Ectodermal cell (in vitro differentiated cells): ENCODE data around the gene CELA3B. TPM values are rescaled to one million over a fixed set of nuclear protein-coding genes. Genes with fewer than 3 reads are reported as not detected.
"Not testable (repeated sequence)": the region's sequence is repeated elsewhere in the genome, so short reads cannot be mapped to it uniquely, and the experiment has no call there.

Experiments used
- H3K27ac ChIP-seq: 2 replicates; pipeline ENCODE4 v1.7.0; 2013; ENCODE audit warnings: mild to moderate bottlenecking, low read depth, low read length; ENCODE audit not compliant: insufficient read depth, poor library complexity, severe bottlenecking
- H3K27me3 ChIP-seq: 2 replicates; pipeline ENCODE4 v1.7.0; 2013; ENCODE audit warnings: mild to moderate bottlenecking, low read length; ENCODE audit not compliant: insufficient read depth, control insufficient read depth, poor library complexity, severe bottlenecking
- H3K36me3 ChIP-seq: one replicate; pipeline ENCODE4 v1.7.0; 2013; ENCODE audit warnings: low read length; ENCODE audit not compliant: control insufficient read depth, insufficient read depth
- H3K4me1 ChIP-seq: one replicate; pipeline ENCODE4 v1.7.0; 2013; ENCODE audit warnings: low read length; ENCODE audit not compliant: control insufficient read depth, insufficient read depth
- H3K4me3 ChIP-seq: 2 replicates; pipeline ENCODE4 v1.7.0; 2013; ENCODE audit warnings: low read depth, low read length, control low read depth; ENCODE audit not compliant: insufficient read depth
- H3K9me3 ChIP-seq: 2 replicates; pipeline ENCODE4 v1.7.0; 2013; ENCODE audit warnings: mild to moderate bottlenecking, low read length, moderate library complexity; ENCODE audit not compliant: control insufficient read depth
- WGBS, 2 experiments: methylation state at CpG; one replicate each; pipeline ENCODE4 v1.1.7; 2013; ENCODE audit warnings: missing lambda C conversion rate in 2 of 2; 5-methylcytosine and 5-hydroxymethylcytosine counted together
- polyA plus RNA-seq, 4 experiments: library from polyadenylated mRNA; stranded (reverse); fragments of 50-300 nt; gene quantifications; one replicate each; pipeline ENCODE4 v1.2.3, GENCODE V29; 2013

The CELA3B gene, protein sequence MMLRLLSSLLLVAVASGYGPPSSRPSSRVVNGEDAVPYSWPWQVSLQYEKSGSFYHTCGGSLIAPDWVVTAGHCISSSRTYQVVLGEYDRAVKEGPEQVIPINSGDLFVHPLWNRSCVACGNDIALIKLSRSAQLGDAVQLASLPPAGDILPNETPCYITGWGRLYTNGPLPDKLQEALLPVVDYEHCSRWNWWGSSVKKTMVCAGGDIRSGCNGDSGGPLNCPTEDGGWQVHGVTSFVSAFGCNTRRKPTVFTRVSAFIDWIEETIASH
- not detected for polyA plus RNA-seq (2013, experiment 1 of 4)
- polyA plus RNA-seq (2013, experiment 2 of 4): not detected
- not detected for polyA plus RNA-seq (2013, experiment 3 of 4)
- not detected for polyA plus RNA-seq (2013, experiment 4 of 4)

DNA sequence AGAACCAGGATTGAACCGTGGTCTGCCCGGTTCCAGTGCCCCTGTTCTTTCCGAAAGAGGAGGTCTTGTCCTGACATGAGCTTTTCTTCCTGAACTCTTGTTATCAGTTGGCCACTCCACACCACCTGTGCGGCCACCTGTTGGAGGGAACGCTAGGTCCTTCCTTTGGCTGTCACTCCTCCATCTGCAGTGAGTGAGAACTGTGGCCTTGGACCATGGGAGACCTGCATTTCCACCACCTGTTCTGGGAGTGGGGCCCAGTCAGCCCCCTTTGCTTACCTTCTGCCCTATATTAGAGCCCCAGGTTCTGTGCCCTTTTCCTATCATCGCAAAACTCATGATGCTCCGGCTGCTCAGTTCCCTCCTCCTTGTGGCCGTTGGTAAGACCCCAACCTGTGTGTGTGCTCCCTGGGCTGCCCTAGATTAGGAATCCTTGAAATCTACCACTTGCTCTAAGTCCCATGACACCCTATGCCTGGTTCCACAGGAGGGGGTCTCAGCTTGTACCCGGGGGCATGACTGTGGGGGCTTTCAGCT is at the start of gene CELA3B:
Gene CELA3B, plus strand, starts transcription at position 320 of the 537 bp plus-strand sequence. Its CDS starts 18 bp downstream, at position 338.
- not testable (repeated sequence) for H3K27ac ChIP-seq, H3K9me3 ChIP-seq, H3K4me3 ChIP-seq, H3K4me1 ChIP-seq, H3K27me3 ChIP-seq, H3K36me3 ChIP-seq
- WGBS, 2 experiments: 90 to 91% methylated on average over 9 of the region's 9 CpGs

DNA sequence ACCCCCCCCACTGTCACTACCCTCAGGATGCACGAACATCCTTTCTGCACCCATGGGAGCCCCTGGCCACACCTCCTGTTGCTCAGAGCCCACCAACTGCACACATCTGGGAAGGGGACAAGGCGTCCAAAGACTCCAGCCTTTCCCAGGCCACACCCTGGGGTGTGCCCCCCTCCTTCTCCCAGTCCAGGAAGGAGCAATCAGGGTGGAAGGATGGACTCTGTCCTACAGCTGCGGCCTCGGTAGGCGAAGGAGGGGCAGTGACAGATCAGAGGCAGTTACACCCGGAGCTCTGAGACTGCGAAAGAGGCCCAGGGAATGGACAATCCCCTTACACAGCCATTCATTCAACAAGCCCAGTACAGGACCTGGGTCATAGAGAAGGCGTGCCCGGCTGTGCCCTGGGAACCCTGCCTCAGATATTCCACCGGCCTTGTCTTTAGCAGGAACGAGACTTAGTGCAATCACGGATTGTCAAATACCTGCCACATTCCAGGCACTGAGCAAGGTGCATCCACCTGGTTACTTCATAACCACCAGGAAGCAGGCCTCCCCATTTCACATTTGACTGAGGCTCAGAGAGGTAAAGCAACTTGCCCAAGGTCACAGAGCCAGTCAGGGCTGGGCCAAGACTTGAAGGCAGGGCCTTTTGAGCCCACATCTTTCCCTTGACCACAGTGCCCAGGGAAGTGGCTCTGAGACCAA is 49.1 kb upstream of the CELA3B start:
- H3K9me3 ChIP-seq: no peaks in the 10 kb centered on the region
- H3K4me3 ChIP-seq: no peak overlapping the region
- no peaks in the 10 kb centered on the region for H3K36me3 ChIP-seq
- no peaks in the 10 kb centered on the region for H3K27me3 ChIP-seq
- H3K27ac ChIP-seq: no peak overlapping the region
- H3K4me1 ChIP-seq: peaks cover 33% of the 10 kb centered on the region
- WGBS, 2 experiments: 90 to 91% methylated on average over 12 of the region's 12 CpGs

DNA sequence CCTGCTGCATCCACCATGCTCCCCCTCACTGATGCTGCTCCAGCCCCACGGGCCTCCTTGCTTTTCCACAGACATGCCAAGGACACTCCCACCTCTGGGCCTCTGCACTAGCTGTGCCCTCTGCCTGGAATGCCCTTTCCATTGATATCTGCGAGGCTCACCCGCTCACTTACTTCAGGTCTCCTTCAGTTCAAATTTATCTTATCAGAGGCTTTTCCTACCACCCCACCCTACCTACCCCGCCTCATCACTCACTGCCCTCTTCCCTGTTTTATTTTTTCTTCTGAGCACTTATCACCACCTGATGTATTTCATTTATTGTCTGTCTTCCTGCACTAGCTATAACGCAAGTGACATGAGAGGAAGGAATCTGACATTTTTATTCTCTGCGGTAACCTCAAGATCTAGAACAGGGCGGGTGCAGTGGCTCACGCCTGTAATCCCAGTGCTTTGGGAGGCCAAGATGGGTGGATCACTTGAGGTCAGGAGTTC is 46.7 kb upstream of the CELA3B start:
- H3K27me3 ChIP-seq: no peaks in the 10 kb centered on the region
- no peaks in the 10 kb centered on the region for H3K36me3 ChIP-seq
- H3K4me1 ChIP-seq: peaks cover 40% of the 10 kb centered on the region
- no peak overlapping the region for H3K4me3 ChIP-seq
- 89 to 95% methylated on average over 8 of the region's 8 CpGs for WGBS, 2 experiments
- no peak overlapping the region for H3K27ac ChIP-seq
- no peaks in the 10 kb centered on the region for H3K9me3 ChIP-seq

- no peaks in the 10 kb centered on the region for H3K36me3 ChIP-seq
- WGBS, 2 experiments: 91 to 97% methylated on average over 6 of the region's 6 CpGs
- H3K4me3 ChIP-seq: no peak overlapping the region
- H3K4me1 ChIP-seq: peaks cover 45% of the 10 kb centered on the region
- no peaks in the 10 kb centered on the region for H3K9me3 ChIP-seq
- H3K27me3 ChIP-seq: no peaks in the 10 kb centered on the region
- no peak overlapping the region for H3K27ac ChIP-seq
Observed at GRCh38 chr1:21930629-21931170, 46.1 kb upstream of the CELA3B start.

GRCh38 chr1:21931171-21932093 is 45.4 kb upstream of the CELA3B start:
- Histone ChIP-seq H3K36me3 (no peaks in the 10 kb centered on the region), H3K9me3 (no peaks in the 10 kb centered on the region), H3K4me3 (no peak overlapping the region), H3K27ac (peak overlapping the region; percentile 63), H3K27me3 (no peaks in the 10 kb centered on the region), H3K4me1 (peaks cover 52% of the 10 kb centered on the region)
- 78 to 82% methylated on average over 16 of the region's 16 CpGs for whole genome bisulfite sequencing, 2 experiments

DNA sequence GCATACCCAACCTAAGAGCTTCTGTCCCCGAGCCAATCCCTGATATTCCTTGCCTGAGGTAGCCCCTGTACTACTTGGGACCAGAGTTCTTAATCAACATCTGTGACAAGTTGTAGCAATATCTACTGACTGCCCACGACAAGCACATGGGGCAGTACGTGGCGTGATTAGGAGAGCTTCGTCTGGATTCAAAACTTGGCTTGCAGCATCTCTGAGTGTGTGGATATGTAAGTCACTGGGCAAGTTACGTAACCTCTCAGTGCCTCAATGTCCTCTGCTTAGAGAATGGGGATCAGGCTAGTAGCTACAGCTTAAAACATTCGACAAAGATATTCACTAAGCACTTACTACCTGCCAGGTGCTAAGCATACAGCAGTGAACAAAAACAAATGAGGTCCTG is 44.7 kb upstream of the CELA3B start:
- no peaks in the 10 kb centered on the region for H3K9me3 ChIP-seq
- H3K4me3 ChIP-seq: no peak overlapping the region
- H3K4me1 ChIP-seq: peaks cover 50% of the 10 kb centered on the region
- no peak overlapping the region for H3K27ac ChIP-seq
- H3K27me3 ChIP-seq: no peaks in the 10 kb centered on the region
- 90 to 91% methylated on average over 7 of the region's 7 CpGs for WGBS, 2 experiments
- no peaks in the 10 kb centered on the region for H3K36me3 ChIP-seq

- no peak overlapping the region for H3K27ac ChIP-seq
- WGBS, 2 experiments: 58 to 60% methylated on average over 19 of the region's 19 CpGs
- no peak overlapping the region for H3K4me3 ChIP-seq
- no peaks in the 10 kb centered on the region for H3K27me3 ChIP-seq
- H3K9me3 ChIP-seq: no peaks in the 10 kb centered on the region
- H3K4me1 ChIP-seq: peaks cover 57% of the 10 kb centered on the region
- H3K36me3 ChIP-seq: no peaks in the 10 kb centered on the region
Observed at GRCh38 chr1:21933397-21934248, 43.2 kb upstream of the CELA3B start.

GRCh38 chr1:21935393-21935804 is 41.4 kb upstream of the CELA3B start:
- Histone ChIP-seq H3K9me3 (no peaks in the 10 kb centered on the region), H3K27ac (no peak overlapping the region), H3K36me3 (no peaks in the 10 kb centered on the region), H3K27me3 (no peaks in the 10 kb centered on the region), H3K4me1 (peaks cover 73% of the 10 kb centered on the region), H3K4me3 (no peak overlapping the region)
- 72 to 73% methylated on average over 10 of the region's 10 CpGs for WGBS, 2 experiments

DNA sequence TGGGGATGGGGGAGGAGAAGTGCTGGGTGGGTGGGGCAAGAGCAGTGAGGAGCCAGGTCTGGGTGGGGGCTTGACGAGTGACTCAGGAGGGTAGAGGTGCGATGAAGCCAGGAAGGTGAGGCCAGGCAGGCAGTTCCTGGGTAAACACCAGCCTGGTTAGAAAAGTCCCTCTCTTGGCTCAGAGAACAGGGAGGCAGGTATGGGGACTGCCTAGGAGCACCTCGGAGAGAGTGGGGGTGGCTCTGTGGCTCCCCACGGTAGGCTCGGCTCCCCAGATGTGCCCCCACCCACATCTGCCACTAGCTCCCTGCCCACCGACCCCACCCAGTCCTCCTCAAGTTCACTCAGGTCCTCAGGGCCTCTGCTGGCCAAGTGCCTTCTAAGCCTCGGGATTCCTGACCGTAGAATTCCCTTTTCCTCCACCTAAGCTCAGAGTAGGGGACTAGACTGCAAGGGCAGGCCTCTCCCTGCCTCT is 40.9 kb upstream of the CELA3B start:
- 33 to 36% methylated on average over 8 of the region's 8 CpGs for WGBS, 2 experiments
- H3K27me3 ChIP-seq: no peaks in the 10 kb centered on the region
- peaks cover 71% of the 10 kb centered on the region for H3K4me1 ChIP-seq
- H3K9me3 ChIP-seq: no peaks in the 10 kb centered on the region
- H3K27ac ChIP-seq: no peak overlapping the region
- no peaks in the 10 kb centered on the region for H3K36me3 ChIP-seq
- peak overlapping the region; percentile 70 for H3K4me3 ChIP-seq
